ENCODE measurements around the gene ROBO2. TPM values are rescaled to one million over a fixed set of nuclear protein-coding genes. Genes with fewer than 3 reads are reported as not detected.
"Not testable (repeated sequence)": the region's sequence is repeated elsewhere in the genome, so short reads cannot be mapped to it uniquely, and the experiment has no call there.

The ROBO2 gene
- total RNA-seq, 1 donor from 2014 or later: not detected

GRCh38 chr3:77404871-77405270 is 365.0 kb downstream of the ROBO2 start:
- DNase-seq (ENCODE audit: low read depth in 2 of 2): no peak

DNA sequence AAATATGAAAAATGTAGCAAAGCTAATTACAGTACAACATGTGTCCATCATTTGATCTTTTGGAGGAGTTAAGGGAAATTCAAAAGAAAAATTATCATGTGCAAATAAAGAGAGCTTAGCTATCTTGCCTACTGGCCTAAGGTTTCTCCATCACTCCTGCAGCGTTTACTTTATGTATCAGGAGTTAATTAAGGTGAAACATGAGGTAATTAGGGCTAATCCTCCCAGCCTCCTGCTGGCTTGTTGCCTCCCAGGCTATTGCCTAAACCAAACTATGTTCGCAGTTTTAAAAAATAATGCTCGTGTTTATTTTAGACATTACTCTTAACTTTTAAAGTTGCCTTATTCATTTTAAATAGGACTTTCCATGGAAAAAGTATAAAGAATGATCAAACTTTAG is 367.5 kb downstream of the ROBO2 start:
- no peak for DNase-seq (ENCODE audit: low read depth in 2 of 2)

GRCh38 chr3:77410334-77410733 is 370.4 kb downstream of the ROBO2 start:
- DNase-seq (ENCODE audit: low read depth in 2 of 2): not testable (repeated sequence)

- no peak for DNase-seq (ENCODE audit: low read depth in 2 of 2)
Observed at GRCh38 chr3:77411334-77411733, 371.4 kb downstream of the ROBO2 start.

GRCh38 chr3:77412021-77412438 is 372.1 kb downstream of the ROBO2 start:
- DNase-seq (ENCODE audit: low read depth in 2 of 2): no peak

GRCh38 chr3:77412584-77412983 is 372.7 kb downstream of the ROBO2 start:
- DNase-seq (ENCODE audit: low read depth in 2 of 2): no peak

DNA sequence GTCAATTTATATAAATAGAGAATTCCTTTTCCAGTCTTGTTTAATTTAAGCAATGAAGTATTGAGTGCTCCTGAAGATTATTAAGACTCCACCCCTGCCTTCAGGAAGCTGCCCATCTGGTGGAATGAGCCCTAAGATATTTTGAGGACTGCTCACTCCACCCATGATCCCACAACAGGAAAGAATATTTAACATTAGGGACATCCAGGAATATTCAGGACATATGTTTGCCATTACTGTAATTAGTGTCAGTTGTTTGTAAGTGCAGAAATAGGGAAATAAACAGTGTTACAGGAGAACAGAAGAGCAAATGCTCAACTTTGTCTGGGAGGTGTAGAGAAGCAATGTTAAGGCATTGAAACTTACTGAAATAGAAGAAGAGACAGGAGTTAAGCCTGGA is 375.0 kb downstream of the ROBO2 start:
- DNase-seq (ENCODE audit: low read depth in 2 of 2): no peak

DNA sequence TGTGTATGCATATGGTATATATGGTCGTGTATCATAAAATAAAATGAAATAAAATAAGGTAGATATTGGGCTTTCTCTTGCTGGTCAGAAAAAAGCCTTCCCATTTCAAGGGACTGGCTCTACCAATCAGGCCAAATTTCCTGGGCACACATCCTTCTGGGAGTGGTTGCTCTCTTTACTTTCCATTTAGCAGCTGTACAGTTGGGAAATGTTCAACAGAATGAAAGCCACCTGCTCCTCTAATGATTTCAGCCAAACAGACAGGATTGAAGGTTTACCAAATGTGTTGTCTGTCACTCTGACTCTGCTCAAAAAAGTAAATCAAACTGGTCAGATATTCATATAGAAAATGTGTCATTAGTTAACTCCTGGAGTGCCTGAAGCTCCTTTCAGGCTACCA is 380.4 kb downstream of the ROBO2 start:
- DNase-seq (ENCODE audit: low read depth in 2 of 2): no peak

DNA sequence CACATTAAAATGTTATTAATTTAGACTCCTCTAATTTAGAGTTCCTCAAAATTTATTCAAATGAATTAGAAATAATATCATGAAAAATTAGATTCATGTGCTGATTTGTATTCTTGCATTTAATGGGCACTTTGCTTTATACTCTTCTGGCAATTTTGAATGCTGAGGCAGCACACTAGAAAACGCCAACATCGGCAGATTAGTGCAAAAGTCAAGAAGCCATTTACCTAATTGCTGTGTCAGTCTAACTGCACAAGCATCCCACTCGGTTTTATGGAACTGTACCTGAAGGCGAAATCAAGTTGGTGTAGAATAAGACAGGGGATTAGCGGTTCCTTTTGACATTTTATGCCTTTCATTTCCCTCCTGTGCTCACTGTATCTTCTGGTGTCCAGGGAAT is 382.0 kb downstream of the ROBO2 start:
- no peak for DNase-seq (ENCODE audit: low read depth in 2 of 2)

- DNase-seq (ENCODE audit: low read depth in 2 of 2): no peak
Observed at GRCh38 chr3:77426531-77426930, 386.6 kb downstream of the ROBO2 start.

GRCh38 chr3:77427528-77427927 is 387.6 kb downstream of the ROBO2 start:
- no peak for DNase-seq (ENCODE audit: low read depth in 2 of 2)

- no peak for DNase-seq (ENCODE audit: low read depth in 2 of 2)
Observed at GRCh38 chr3:77436908-77437307, 397.0 kb downstream of the ROBO2 start.

DNA sequence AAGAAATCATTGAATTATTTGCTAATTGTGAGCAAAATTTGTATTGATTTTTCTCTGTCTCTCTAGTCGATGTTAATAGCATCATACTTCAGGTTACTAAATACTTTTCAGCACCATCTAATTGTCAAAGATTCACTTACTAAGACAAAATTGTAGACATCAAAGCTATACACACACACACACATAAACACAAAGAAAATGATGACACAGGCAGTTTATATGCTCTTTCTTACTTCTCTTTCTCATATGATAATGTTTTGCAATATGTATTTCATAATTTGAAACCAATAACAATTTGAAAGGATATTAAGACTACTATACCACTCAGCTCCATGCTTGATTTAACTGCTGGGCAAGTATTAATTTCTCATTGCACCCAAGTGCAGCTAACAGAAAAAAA is 406.2 kb downstream of the ROBO2 start:
- no peak for DNase-seq (ENCODE audit: low read depth in 2 of 2)

- DNase-seq (ENCODE audit: low read depth in 2 of 2): no peak
Observed at GRCh38 chr3:77446761-77447160, 406.9 kb downstream of the ROBO2 start.

DNA sequence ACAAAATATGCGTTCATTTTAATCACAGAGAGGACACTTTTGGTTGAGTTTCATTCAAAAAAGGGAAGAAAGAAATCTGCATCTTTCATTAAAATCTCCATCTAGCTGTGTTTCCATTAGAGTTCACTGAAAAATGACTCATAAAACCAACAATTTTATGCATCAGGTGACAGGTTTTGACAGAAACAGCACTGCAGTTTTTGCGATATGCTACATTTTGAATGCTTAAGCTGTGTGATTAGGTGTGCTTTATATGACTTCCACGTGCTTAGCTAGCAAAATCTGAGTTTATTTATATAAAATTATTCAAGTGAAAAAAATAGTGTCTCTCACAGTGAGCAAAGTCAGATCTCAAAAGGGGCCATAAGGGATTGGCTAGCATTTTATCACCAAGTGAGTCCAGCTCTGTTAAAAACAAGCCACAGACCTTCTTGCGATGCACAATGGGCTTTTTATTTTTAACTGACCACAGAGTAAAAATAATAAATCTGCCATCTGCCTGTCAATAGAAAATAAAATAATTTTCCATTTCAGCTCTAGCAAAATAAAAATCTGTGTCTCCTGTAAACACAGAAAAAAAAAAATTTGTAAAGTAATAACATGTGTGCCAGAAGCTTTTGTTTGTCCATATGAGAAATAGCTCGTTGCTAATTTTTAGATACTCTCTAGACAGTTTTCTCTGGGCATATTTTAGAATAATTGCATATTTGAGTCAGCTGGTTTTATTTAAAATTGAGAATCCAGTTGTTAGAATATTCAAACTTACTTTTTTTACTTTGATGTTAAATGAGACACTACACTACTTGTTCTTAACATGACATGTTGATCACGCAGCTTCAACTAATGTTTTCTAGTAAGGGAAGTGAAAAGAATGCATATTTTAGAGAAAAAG is 409.8 kb downstream of the ROBO2 start:
- no peak for DNase-seq (ENCODE audit: low read depth in 2 of 2)

DNA sequence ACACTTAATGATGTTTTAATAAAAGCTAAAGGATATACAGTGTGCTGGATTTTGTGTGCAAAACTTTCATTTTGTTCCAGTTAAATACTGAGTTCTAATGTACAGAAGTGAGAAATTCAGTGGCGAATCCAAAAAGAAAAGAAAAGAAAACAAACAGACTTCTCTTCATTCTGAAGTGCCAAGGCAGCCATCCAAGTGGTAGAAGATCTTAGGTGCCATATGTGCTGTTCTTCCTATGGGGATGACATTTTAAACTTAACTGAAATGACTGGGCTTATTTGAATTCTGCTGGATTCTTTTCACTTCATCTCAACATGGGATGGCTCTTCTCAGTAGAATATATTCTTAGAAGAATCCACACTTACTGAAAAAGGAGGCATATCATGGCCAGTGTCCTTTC is 416.5 kb downstream of the ROBO2 start:
- DNase-seq (ENCODE audit: low read depth in 2 of 2): no peak

- no peak for DNase-seq (ENCODE audit: low read depth in 2 of 2)
Observed at GRCh38 chr3:77456906-77457305, 417.0 kb downstream of the ROBO2 start.

DNA sequence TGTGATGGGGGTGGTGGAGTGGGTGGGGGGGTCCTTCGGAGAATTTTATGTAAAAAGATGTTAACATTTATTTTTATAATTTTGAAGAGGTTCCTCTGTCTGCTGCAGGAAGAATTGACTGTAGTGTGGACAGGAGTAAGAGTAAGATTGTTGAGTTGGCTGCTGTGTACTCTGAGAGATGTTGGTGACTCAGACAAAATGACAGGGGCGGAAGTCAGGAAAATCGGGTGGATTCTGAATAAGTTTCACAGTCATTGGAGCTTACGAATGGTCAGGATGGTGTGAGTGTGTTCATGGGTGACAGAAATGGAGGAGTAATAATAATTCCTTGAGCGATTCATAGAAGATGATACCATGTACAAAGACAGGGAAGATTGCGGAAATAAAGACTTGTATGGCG is 420.0 kb downstream of the ROBO2 start:
- DNase-seq (ENCODE audit: low read depth in 2 of 2): no peak

- DNase-seq (ENCODE audit: low read depth in 2 of 2): no peak
Observed at GRCh38 chr3:77460326-77460725, 420.4 kb downstream of the ROBO2 start.

GRCh38 chr3:77462951-77463350 is 423.1 kb downstream of the ROBO2 start:
- DNase-seq (ENCODE audit: low read depth in 2 of 2): no peak

- no peak for DNase-seq (ENCODE audit: low read depth in 2 of 2)
Observed at GRCh38 chr3:77464111-77464688, 424.3 kb downstream of the ROBO2 start.

- DNase-seq (ENCODE audit: low read depth in 2 of 2): no peak
Observed at GRCh38 chr3:77466562-77467115, 426.7 kb downstream of the ROBO2 start.

Data from lung microvascular endothelial cell (primary cell).